ENCODE measurements around the gene ELMO1.

DNA sequence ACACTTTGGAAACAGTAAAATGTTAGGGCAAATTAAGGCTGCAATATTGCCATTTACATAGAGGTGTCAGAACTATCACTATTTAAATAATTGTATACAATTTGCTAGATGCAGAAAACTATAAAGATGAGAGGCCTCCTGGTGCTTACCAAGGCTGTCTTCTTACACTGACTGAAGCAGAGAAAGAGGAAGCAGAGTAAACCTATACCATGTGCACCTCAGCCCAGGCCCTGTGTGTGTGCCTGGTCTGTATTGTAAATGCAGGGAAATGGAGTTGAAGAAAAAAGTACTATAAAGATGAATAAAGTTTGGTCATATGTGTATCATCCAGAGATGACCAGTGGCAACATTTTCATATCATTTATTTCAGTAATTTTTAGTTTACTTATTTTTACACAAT, 29.2 kb downstream of the ELMO1 start:
- TF ChIP-seq, protein P1, sequence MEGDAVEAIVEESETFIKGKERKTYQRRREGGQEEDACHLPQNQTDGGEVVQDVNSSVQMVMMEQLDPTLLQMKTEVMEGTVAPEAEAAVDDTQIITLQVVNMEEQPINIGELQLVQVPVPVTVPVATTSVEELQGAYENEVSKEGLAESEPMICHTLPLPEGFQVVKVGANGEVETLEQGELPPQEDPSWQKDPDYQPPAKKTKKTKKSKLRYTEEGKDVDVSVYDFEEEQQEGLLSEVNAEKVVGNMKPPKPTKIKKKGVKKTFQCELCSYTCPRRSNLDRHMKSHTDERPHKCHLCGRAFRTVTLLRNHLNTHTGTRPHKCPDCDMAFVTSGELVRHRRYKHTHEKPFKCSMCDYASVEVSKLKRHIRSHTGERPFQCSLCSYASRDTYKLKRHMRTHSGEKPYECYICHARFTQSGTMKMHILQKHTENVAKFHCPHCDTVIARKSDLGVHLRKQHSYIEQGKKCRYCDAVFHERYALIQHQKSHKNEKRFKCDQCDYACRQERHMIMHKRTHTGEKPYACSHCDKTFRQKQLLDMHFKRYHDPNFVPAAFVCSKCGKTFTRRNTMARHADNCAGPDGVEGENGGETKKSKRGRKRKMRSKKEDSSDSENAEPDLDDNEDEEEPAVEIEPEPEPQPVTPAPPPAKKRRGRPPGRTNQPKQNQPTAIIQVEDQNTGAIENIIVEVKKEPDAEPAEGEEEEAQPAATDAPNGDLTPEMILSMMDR (IDR thresholded peaks at IDR 0.05): no peak
- no peak for TF ChIP-seq POLR2A (IDR thresholded peaks at IDR 0.05)

Measured in heart left ventricle (tissue), 13 donors.